MM.1S (cell line): ENCODE measurements around the gene CAPS2.

ENCODE experiments used
- EZH2phosphoT487 ChIP-seq: fragments of 300-600 bp; sonication (generic); IDR thresholded peaks from 2 replicates; pipeline ENCODE4 v1.6.1; 2018; ENCODE audit warnings: antibody characterized with exemption, low read length
- TF ChIP-seq, protein P1 (sequence below): fragments of 300-600 bp; sonication (generic); IDR thresholded peaks from 2 replicates; pipeline ENCODE4 v1.5.1; 2016; ENCODE audit warnings: antibody characterized with exemption, low read length, mixed read lengths

DNA sequence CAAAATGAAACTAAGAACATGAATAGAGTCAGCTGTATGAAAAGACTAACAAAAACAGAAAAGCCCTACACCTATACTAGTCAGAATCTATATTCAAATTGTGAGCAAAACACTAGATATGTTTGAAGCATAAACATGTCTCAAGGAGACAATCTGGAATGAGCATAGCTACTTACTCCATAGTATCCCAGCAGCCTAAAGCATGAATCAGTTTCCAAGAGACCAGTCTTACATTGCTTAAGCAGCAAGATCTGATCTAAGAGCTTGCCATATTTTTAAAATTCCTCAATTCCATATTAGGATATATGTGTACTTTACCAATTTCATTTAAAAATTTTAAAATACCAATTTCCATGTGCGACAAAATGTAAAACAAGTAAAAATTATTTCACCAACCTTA lies 7.7 kb downstream of the CAPS2 start:
- TF ChIP-seq, protein P1, sequence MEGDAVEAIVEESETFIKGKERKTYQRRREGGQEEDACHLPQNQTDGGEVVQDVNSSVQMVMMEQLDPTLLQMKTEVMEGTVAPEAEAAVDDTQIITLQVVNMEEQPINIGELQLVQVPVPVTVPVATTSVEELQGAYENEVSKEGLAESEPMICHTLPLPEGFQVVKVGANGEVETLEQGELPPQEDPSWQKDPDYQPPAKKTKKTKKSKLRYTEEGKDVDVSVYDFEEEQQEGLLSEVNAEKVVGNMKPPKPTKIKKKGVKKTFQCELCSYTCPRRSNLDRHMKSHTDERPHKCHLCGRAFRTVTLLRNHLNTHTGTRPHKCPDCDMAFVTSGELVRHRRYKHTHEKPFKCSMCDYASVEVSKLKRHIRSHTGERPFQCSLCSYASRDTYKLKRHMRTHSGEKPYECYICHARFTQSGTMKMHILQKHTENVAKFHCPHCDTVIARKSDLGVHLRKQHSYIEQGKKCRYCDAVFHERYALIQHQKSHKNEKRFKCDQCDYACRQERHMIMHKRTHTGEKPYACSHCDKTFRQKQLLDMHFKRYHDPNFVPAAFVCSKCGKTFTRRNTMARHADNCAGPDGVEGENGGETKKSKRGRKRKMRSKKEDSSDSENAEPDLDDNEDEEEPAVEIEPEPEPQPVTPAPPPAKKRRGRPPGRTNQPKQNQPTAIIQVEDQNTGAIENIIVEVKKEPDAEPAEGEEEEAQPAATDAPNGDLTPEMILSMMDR: no peak
- TF ChIP-seq EZH2phosphoT487: no peak
